Left cardiac atrium (tissue), 4 donors: ENCODE results near the gene PROZ. TPM values are rescaled to one million over a fixed set of nuclear protein-coding genes. Genes with fewer than 3 reads are reported as not detected.

Experiments used
- ATAC-seq, 2 donors: fragments of 200-7000 bp; cut with Tn5 transposase; one replicate each; pipeline ENCODE4 v1.9.1; 2020; ENCODE audit warnings: mild to moderate bottlenecking in 2 of 2, moderate library complexity in 2 of 2
- DNase-seq: peaks from one replicate; pipeline ENCODE4 v3.0.0-alpha.2; 2020
- intact Hi-C, 2 donors: fragments of 100-400 bp; cut with DNase I; formaldehyde crosslinking; loops; one replicate each; pipeline versions ENCODE4 v1.14.1 to v1.15.1; 2022 to 2023
- total RNA-seq, 2 donors: library from RNA; stranded (reverse); fragmentation: NEBNext Ultra II Directional; extraction: Animal tissue kit (Norgen Biotek cat#: 25700); gene quantifications; one replicate each; pipeline ENCODE4 v1.2.1, GENCODE V29; 2021
- donor health status: DM: no; HTN: yes; CAD: no.
- donor health status: DM: no; HTN: yes; CAD: no; lungs with severe emphysema.
- donor health status: DM: yes; HTN: yes; CAD: no.
- donor health status: Dilated cardiomyopathy.

PROZ gene
- total RNA-seq, 2 donors from 2014 or later = not detected

- intact Hi-C loops = no loop called here
- ATAC-seq (no peak), DNase-seq (no peak)
Measured at GRCh38 chr13:113190181-113190580, 31.7 kb downstream of the PROZ start.

- DNase-seq (no peak), ATAC-seq (no peak)
- intact Hi-C loops = no loop called here
Measured at GRCh38 chr13:113192279-113192678, 33.8 kb downstream of the PROZ start.

- ATAC-seq = peak in 1 of 2 donors; percentile 39
- intact Hi-C loops = no loop called here
- no peak for DNase-seq
Measured at GRCh38 chr13:113192902-113193301, 34.5 kb downstream of the PROZ start.

- intact Hi-C loops = no loop called here
- ATAC-seq (no peak), DNase-seq (no peak)
Measured at GRCh38 chr13:113195360-113195759, 36.9 kb downstream of the PROZ start.

- no peak for DNase-seq
- intact Hi-C loops = no loop called here
- ATAC-seq = peak in 1 of 2 donors; percentile 52
Measured at GRCh38 chr13:113196970-113197737, 38.7 kb downstream of the PROZ start.

GRCh38 chr13:113201815-113202214 is 43.4 kb downstream of the PROZ start:
- intact Hi-C loops = loop anchor here in 1 of 2 donors (5.0 kb wide), 1 partner anchor 50 kb away; no protein-coding TSS in a partner anchor
- DNase-seq (no peak), ATAC-seq (no peak)

- DNase-seq (no peak), ATAC-seq (peak; percentile 24 to 33)
- intact Hi-C loops = loop anchor here in 1 of 2 donors (5.0 kb wide), 1 partner anchor 51 kb away; no protein-coding TSS in a partner anchor
Measured at GRCh38 chr13:113202912-113203311, 44.5 kb downstream of the PROZ start.

GRCh38 chr13:113203507-113204377 is 45.3 kb downstream of the PROZ start:
- DNase-seq = peak; percentile 49
- intact Hi-C loops = loop anchor here in 1 of 2 donors (5.0 kb wide), 1 partner anchor 51 kb away; no protein-coding TSS in a partner anchor
- peak; percentile 63 to 64 for ATAC-seq

GRCh38 chr13:113204378-113204734 is 45.9 kb downstream of the PROZ start:
- ATAC-seq (no peak), DNase-seq (no peak)
- intact Hi-C loops = loop anchor here in 1 of 2 donors (5.0 kb wide), 1 partner anchor 52 kb away; no protein-coding TSS in a partner anchor

GRCh38 chr13:113205428-113205931 is 47.0 kb downstream of the PROZ start:
- intact Hi-C loops = no loop called here
- DNase-seq (no peak), ATAC-seq (no peak)

- intact Hi-C loops = no loop called here
- no peak for DNase-seq
- ATAC-seq = no peak
Measured at GRCh38 chr13:113207460-113207859, 49.0 kb downstream of the PROZ start.

- DNase-seq (no peak), ATAC-seq (peak; percentile 25 to 35)
- intact Hi-C loops = no loop called here
Measured at GRCh38 chr13:113207890-113208420, 49.5 kb downstream of the PROZ start.

- intact Hi-C loops = no loop called here
- ATAC-seq (peak; percentile 87 to 93), DNase-seq (peak; percentile 93)
Measured at GRCh38 chr13:113208421-113209335, 50.2 kb downstream of the PROZ start, which contains the start of gene PCID2. Gene PCID2 (minus strand): TSS chr13:113208669. CDS start chr13:113208634, 35 bp downstream.

- peak; percentile 83 for ATAC-seq
- intact Hi-C loops = no loop called here
- peak; percentile 83 for DNase-seq
Measured at GRCh38 chr13:113209336-113209758, 50.9 kb downstream of the PROZ start, which contains the start of gene CUL4A. Gene CUL4A (plus strand): TSS chr13:113209613. CDS start chr13:113209628, 15 bp downstream.

GRCh38 chr13:113209759-113210421 is 51.4 kb downstream of the PROZ start:
- intact Hi-C loops = no loop called here
- peak; percentile 9 to 16 for ATAC-seq
- peak; percentile 56 for DNase-seq

GRCh38 chr13:113210833-113211232 is 52.4 kb downstream of the PROZ start:
- DNase-seq (no peak), ATAC-seq (no peak)
- intact Hi-C loops = no loop called here

- DNase-seq (no peak), ATAC-seq (no peak)
- intact Hi-C loops = no loop called here
Measured at GRCh38 chr13:113211774-113212173, 53.3 kb downstream of the PROZ start.
